ENCODE results near the gene SEMA3B.
"Not testable (repeated sequence)": the region's sequence is repeated elsewhere in the genome, so short reads cannot be mapped to it uniquely, and the experiment has no call there.

SEMA3B gene

GRCh38 chr3:50271314-50271936 is 2.5 kb downstream of the SEMA3B start:
- H3K4me3 ChIP-seq (ENCODE audit: low read depth, low read length): no peak overlapping the region

- not testable (repeated sequence) for H3K4me3 ChIP-seq (ENCODE audit: low read depth, low read length)
Measured at GRCh38 chr3:50272538-50272910, 3.6 kb downstream of the SEMA3B start.

DNA sequence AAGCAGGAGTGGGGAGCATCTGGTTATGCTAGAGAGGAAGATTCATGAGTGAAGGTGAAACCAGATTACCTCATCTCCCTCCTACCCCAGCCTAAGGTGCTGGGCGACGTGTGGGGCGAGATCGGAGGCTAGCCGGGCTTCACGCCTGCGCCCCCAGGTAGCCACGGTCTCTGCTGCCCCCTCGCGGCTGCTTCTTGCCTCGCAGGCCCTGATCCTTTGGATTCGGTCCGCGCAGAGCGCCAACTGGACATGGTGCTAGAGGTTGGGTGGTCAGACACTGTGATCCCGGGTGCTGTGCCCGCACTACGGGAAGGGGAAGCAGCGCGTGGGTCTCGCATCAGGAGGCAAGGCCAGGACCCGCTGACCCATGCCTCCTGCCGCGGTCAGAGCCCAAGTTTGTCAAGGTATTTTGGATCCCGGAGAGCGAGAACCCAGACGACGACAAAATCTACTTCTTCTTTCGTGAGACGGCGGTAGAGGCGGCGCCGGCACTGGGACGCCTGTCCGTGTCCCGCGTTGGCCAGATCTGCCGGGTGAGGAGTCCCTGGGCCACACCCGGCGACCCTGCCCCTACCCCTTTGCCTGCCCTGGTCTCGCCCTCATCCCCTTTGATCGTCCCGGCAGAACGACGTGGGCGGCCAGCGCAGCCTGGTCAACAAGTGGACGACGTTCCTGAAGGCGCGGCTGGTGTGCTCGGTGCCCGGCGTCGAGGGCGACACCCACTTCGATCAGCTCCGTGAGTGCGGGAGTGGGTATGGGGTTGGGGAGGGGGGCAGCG is 4.2 kb downstream of the SEMA3B start:
- peak overlapping the region; percentile 13 for H3K4me3 ChIP-seq (ENCODE audit: low read depth, low read length)

DNA sequence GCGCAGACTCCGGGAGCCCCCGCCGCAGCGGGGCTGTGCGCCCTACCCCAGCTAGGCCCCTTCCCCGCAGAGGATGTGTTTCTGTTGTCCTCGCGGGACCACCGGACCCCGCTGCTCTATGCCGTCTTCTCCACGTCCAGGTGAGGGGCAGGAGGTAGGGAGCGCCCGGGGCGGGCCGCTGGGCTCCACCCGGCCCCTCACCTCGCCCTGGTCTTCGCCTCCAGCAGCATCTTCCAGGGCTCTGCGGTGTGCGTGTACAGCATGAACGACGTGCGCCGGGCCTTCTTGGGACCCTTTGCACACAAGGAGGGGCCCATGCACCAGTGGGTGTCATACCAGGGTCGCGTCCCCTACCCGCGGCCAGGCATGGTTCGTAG is 4.7 kb downstream of the SEMA3B start:
- H3K4me3 ChIP-seq (ENCODE audit: low read depth, low read length): no peak overlapping the region

GRCh38 chr3:50274371-50275104 is 5.6 kb downstream of the SEMA3B start:
- peak overlapping the region; percentile 13 for H3K4me3 ChIP-seq (ENCODE audit: low read depth, low read length)

DNA sequence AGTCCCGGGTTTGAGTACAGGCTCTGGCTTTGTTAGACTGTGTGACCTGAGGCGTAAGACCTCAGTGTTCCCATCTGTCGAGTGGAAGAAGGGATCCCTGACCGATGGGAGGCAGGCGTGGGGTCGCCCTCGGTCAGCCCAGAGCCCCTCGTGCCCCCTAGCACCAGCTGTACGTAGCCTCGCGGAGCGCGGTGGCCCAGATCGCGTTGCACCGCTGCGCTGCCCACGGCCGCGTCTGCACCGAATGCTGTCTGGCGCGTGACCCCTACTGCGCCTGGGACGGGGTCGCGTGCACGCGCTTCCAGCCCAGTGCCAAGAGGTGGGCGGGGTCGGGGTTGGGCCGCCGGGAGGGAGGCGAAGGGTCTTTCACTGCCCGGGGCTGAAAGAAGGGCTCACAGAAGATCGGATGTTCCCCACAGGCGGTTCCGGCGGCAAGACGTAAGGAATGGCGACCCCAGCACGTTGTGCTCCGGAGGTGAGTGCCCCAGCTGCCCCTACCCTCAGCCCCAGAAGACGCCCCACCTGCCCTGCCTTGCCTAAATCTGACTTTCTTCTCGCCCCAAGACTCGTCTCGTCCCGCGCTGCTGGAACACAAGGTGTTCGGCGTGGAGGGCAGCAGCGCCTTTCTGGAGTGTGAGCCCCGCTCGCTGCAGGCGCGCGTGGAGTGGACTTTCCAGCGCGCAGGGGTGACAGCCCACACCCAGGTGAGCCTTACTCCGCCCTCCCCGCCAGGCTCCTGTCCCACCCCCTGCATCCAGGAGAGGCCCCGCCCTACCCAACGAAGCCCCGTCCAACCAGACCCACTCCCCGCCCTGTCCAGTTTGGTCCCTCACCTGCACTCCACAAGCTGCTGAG is 6.4 kb downstream of the SEMA3B start:
- H3K4me3 ChIP-seq (ENCODE audit: low read depth, low read length): peak overlapping the region; percentile 13

DNA sequence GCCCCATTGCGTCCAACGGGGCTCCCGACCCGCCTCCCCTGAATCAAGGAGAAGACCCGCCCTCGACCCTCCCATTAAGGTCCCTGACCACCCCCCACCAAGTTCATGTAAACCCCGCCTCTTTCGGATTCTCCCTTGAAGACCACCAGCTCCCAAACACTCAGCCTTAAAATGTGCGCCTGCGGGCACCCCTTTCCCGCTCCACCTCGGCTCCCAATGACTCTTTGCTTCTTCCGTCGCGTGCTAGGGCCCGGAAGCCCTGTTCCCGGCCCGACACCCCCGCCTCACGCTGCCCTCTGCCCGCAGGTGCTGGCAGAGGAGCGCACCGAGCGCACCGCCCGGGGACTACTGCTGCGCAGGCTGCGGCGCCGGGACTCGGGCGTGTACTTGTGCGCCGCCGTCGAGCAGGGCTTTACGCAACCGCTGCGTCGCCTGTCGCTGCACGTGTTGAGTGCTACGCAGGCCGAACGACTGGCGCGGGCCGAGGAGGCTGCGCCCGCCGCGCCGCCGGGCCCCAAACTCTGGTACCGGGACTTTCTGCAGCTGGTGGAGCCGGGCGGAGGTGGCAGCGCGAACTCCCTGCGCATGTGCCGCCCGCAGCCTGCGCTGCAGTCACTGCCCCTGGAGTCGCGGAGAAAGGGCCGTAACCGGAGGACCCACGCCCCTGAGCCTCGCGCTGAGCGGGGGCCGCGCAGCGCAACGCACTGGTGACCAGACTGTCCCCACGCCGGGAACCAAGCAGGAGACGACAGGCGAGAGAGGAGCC is 7.2 kb downstream of the SEMA3B start:
- no peak overlapping the region for H3K4me3 ChIP-seq (ENCODE audit: low read depth, low read length)

- no peak overlapping the region for H3K4me3 ChIP-seq (ENCODE audit: low read depth, low read length)
Measured at GRCh38 chr3:50276762-50277101, 7.8 kb downstream of the SEMA3B start.

DNA sequence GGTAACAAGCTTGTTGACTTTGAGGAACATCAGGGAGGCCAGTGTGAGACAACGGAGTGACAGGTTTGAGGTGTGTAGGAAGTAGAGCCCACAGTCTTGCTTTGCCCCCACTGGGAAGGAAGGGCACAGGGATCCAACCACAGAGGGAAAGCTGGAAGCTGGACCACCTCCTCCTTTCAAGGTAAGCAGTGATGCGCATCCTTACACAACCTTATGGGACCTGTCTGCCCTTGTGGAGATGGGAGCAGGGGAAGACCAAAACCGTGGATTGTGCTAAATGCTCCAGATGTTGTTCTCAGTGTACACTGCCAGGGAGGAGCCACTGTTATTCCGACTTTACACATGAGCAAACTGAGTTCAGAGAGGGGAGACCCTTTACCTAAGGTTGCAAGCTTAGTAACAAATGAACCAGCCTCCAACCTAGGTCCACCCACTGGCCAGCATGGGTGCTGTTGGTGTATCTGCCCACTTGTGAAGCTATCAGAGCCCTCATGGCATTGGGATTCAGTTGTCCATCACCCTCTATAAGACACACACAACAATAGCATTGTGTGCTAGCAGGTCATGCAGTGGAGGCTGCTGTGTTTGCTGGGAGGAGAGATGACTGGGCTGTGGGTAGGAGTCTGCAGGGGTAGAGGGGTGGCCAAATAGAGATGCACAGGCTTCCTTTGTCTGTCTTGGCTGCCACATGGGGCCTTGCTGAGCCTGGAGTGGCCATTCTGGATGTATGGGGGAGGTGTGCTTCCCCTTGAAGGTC is 9.4 kb downstream of the SEMA3B start:
- no peak overlapping the region for H3K4me3 ChIP-seq (ENCODE audit: low read depth, low read length)

DNA sequence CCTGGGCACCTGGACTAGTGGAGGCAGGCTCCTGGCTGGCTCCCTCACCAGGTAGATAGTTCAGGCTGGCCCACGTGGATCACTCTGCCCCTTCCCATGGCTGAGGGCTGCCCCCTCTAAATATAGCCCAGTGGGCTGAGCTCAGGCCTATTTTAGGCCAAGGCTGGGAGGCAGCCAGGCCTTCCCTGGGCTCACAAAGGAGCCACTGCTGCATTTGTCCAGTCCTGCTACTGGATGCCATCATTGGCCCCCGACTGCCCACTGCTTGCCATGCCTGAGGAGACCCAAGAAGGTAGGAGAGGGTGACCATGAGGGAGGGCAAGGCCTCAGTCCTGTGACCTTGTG is 9.9 kb downstream of the SEMA3B start, which contains the start of gene LSMEM2:
TSS of gene LSMEM2 (plus strand) at position 208 of the 345 bp plus-strand sequence. CDS start at position 235, 27 bp downstream.
- H3K4me3 ChIP-seq (ENCODE audit: low read depth, low read length): no peak within 1 kb of the TSS

- no peak overlapping the region for H3K4me3 ChIP-seq (ENCODE audit: low read depth, low read length)
Measured at GRCh38 chr3:50279255-50280016, 10.5 kb downstream of the SEMA3B start.

GRCh38 chr3:50284121-50284520 is 15.2 kb downstream of the SEMA3B start:
- H3K4me3 ChIP-seq (ENCODE audit: low read depth, low read length): not testable (repeated sequence)

DNA sequence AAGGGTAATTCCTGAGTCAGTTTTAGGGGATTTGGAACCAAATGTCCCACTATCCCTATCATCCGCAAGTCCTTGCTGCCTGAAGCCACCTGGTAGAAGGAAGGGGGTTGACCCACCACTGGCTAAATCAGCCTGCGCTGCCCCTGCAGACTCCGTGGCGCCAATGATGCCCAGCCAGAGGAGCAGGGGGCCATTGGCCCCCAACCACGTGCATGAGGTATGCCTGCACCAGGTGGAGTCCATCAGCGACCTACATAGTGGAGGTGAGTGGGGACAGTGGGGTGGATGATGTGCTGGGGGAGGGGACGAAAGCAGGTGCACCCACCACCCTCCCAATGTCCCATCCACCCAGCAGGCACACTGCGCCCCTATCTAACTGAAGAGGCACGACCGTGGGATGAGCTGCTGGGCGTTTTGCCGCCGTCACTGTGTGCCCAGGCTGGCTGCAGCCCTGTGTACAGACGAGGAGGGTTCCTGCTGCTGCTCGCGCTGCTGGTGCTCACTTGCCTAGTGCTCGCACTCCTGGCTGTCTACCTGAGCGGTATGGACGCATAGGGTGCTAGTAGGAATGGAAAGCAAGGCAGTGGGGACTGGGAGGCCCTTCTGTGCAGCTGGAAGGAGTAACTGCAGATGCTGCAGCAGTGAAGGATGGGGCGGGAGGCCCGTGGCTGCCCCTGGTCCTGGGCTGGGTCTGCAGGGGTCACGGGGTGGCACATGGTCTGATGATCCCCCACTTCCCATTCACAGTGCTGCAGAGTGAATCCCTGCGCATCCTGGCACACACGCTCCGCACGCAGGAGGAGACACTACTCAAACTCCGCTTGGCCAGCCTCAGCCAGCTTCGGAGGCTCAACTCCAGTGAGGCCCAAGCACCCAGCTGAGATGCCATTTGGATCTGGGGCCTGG is 17.6 kb downstream of the SEMA3B start:
- no peak overlapping the region for H3K4me3 ChIP-seq (ENCODE audit: low read depth, low read length)

GRCh38 chr3:50287262-50287661 is 18.3 kb downstream of the SEMA3B start:
- H3K4me3 ChIP-seq (ENCODE audit: low read depth, low read length): no peak overlapping the region

DNA sequence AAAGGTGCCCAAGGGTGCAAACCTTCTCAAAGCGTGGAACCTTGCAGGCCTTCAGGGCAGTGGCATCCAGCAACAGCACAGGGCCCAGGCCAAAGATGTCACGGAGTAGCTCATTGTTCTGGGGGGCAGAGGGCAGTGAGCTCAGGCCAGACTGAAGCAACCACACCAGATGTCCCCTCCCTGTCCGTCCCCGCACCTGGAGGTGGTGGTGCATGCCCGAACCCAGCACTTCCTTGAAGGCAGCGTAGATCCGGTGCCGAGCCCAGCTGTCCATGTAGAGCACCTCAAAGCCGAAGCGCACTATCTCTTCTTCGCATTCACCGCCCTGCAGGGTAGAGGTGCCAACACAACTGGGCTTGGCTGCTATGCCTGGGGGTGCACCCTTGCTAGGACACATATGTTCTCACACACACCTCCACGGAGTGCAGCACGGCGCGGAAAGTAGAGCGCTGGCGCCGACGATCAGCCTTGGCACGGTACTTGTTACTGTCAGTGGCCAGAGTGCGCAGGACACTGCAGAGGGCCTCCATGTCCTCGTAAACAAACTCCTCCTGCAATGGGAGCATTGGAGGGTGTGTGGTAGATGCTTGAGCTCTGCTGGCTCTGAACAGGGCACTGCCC is 19.6 kb downstream of the SEMA3B start:
- H3K4me3 ChIP-seq (ENCODE audit: low read depth, low read length): no peak overlapping the region

- H3K4me3 ChIP-seq (ENCODE audit: low read depth, low read length): no peak overlapping the region
Measured at GRCh38 chr3:50289130-50289529, 20.2 kb downstream of the SEMA3B start.

- no peak overlapping the region for H3K4me3 ChIP-seq (ENCODE audit: low read depth, low read length)
Measured at GRCh38 chr3:50290161-50290641, 21.3 kb downstream of the SEMA3B start.
